ENCODE measurements around the gene VWC2L. TPM values are rescaled to one million over a fixed set of nuclear protein-coding genes. Genes with fewer than 3 reads are reported as not detected.

Gene VWC2L
- total RNA-seq, 1 donor: under 0.01 TPM

DNA sequence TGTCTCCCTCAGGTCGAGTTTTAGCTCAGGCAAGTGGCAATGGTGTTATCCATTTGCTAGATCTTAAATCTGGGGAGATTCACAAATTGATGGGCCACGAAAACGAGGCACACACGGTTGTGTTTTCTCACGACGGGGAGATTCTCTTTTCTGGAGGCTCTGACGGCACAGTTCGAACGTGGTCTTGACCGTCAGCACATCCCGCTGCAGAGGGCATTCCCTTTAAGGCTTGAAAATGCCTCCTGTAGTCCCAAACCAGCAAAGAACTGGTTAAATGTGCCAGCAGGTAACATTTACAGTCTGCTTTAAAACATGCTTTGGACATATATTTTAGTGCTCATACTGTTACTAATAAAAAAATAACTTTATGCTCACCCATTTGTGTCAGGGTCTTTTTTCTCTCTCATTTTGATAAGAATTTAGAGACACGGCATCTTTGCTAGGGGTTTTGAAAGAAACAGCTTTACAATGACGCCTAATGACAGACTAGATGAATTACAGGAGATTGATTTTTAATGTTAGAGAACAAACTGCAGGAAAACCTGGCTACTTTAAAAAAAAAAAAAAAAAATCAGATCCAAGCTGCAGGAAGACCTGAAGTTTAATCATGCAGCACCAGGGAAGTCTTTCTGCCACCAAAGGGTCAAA is 602 bp upstream of the VWC2L start:
- Histone ChIP-seq H3K4me3 (ENCODE audit: low read length) (no peak overlapping the region), H3K27me3 (ENCODE audit: insufficient read depth, low read length) (no peaks in the 10 kb centered on the region), H3K9me3 (ENCODE audit: low read depth, low read length) (no peaks in the 10 kb centered on the region), H3K4me1 (ENCODE audit: insufficient read depth, low read length) (no peaks in the 10 kb centered on the region)

DNA sequence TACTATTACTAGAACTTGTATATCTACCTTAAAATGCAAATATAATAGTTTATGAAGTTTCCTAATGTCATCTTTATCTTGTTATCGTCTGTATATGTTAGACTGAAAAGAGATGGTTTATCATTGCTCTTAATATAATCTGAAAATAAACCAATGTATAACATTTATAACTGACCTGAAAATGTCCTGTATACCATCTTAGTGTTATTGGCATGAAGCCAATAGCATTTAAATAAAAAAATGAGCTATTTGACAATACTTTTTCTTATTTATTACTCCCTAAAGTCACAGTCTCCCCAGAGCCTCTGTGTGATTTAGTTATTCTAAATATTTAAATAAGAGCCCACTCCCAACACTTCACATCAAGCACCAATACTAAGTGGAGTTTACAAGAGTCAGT is 1.8 kb downstream of the VWC2L start:
- Histone ChIP-seq H3K4me1 (ENCODE audit: insufficient read depth, low read length) (no peaks in the 10 kb centered on the region), H3K4me3 (ENCODE audit: low read length) (no peak overlapping the region), H3K27me3 (ENCODE audit: insufficient read depth, low read length) (no peaks in the 10 kb centered on the region), H3K9me3 (ENCODE audit: low read depth, low read length) (no peaks in the 10 kb centered on the region)

GRCh38 chr2:214436470-214436869 is 25.6 kb downstream of the VWC2L start:
- H3K27me3 ChIP-seq (ENCODE audit: insufficient read depth, low read length): no peaks in the 10 kb centered on the region
- no peaks in the 10 kb centered on the region for H3K4me1 ChIP-seq (ENCODE audit: insufficient read depth, low read length)
- H3K9me3 ChIP-seq (ENCODE audit: low read depth, low read length): no peaks in the 10 kb centered on the region
- H3K4me3 ChIP-seq (ENCODE audit: low read length): no peak overlapping the region

DNA sequence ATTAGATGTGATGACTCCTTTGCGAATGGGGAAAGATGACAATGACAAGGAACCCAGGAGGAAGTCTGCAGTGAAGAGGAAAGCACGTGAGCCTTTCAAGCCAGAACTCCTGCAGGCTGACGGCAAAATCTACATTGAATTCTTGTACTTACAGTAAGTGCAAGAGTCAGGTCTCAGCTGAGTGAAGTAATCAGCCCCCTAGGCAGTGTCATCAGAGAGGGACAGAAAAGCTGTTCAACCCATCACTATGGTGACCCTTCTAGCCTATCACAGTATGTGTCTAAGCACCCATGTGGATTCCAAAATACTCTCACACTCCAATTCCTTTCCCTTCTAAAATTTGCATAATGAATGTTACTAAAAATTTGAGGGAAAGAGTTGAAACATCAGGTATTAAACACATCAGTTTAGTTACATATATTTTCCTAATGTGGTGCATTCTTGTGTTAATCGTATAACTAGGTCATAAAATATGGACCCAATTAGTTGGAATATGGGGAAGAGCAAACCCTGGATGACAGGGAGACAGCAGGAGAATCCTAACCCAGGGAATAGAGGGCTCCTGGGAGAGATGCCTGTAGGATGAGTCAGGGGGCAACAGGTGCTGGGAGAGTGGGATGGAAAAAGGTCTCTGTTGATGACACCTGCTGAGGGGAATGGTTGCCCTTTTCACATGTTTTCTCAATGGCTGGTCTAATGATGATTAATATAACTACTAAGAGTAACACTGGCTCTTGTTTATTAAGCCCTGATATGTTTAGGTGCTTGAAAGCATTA is 39.5 kb downstream of the VWC2L start:
- Histone ChIP-seq H3K4me3 (ENCODE audit: low read length) (no peak overlapping the region), H3K27me3 (ENCODE audit: insufficient read depth, low read length) (no peaks in the 10 kb centered on the region), H3K4me1 (ENCODE audit: insufficient read depth, low read length) (no peaks in the 10 kb centered on the region), H3K9me3 (ENCODE audit: low read depth, low read length) (no peaks in the 10 kb centered on the region)

GRCh38 chr2:214451516-214452275 is 40.8 kb downstream of the VWC2L start:
- Histone ChIP-seq H3K4me1 (ENCODE audit: insufficient read depth, low read length) (no peaks in the 10 kb centered on the region), H3K9me3 (ENCODE audit: low read depth, low read length) (no peaks in the 10 kb centered on the region), H3K27me3 (ENCODE audit: insufficient read depth, low read length) (no peaks in the 10 kb centered on the region), H3K4me3 (ENCODE audit: low read length) (no peak overlapping the region)

DNA sequence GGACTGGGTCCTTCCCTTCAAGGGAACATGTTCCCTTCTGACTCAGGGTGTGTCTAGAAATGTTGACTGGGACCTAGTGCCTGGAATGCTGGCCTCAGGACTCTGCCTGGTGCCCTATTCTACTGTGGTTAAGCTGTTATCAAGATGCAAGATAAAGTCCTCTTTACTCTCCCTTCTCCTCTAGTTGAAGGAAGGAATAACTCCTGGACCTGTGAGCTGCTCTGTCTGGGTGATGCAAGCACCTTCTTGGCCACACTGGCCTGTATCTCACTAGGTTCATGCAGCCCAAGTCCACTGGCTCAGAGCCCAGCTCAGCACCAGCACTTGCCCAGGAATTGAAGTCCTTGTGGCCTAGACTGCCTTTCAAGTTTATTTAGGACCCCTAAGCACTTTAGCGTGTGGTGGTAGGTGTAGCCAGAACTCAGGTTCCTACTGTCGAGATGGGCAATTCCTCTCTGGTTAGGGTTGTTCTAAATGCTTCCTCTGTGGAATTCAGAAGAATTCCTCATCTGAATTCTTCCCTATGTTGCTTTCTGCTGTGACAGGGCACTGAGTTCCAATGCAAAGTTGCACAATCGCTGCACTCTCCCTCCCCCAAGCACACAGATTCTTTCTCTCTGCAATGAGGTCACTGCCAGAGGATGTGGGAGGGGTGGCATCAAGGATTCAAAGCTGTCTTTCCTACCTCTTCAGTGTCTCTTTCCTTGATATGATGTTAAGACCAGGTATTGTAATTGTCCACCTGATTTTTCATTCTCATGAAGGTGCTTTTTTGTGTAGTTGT is 54.7 kb downstream of the VWC2L start:
- no peaks in the 10 kb centered on the region for H3K27me3 ChIP-seq (ENCODE audit: insufficient read depth, low read length)
- H3K4me3 ChIP-seq (ENCODE audit: low read length): no peak overlapping the region
- H3K9me3 ChIP-seq (ENCODE audit: low read depth, low read length): peaks cover 4% of the 10 kb centered on the region
- no peaks in the 10 kb centered on the region for H3K4me1 ChIP-seq (ENCODE audit: insufficient read depth, low read length)

GRCh38 chr2:214469728-214470127 is 58.9 kb downstream of the VWC2L start:
- H3K27me3 ChIP-seq (ENCODE audit: insufficient read depth, low read length): no peaks in the 10 kb centered on the region
- no peaks in the 10 kb centered on the region for H3K9me3 ChIP-seq (ENCODE audit: low read depth, low read length)
- no peak overlapping the region for H3K4me3 ChIP-seq (ENCODE audit: low read length)
- no peaks in the 10 kb centered on the region for H3K4me1 ChIP-seq (ENCODE audit: insufficient read depth, low read length)

DNA sequence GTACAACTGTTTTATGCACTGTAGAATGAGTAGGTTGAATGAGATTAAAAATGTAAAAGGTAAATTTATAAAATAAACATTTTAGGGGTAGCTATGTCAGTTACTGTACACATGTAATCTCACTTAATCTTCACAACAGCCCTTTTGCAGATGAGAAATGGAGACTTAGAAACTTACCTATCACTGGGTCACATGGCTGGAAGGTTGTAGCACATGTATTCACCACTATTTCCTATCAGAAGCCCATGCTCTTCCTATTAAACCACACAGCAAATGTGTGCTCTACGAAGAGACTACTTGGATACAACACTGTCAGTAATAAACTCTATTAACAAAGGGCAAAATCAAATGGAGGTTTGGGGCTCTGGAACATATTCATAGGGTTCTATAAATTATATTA is 60.5 kb downstream of the VWC2L start:
- no peaks in the 10 kb centered on the region for H3K9me3 ChIP-seq (ENCODE audit: low read depth, low read length)
- no peaks in the 10 kb centered on the region for H3K27me3 ChIP-seq (ENCODE audit: insufficient read depth, low read length)
- no peaks in the 10 kb centered on the region for H3K4me1 ChIP-seq (ENCODE audit: insufficient read depth, low read length)
- H3K4me3 ChIP-seq (ENCODE audit: low read length): no peak overlapping the region

DNA sequence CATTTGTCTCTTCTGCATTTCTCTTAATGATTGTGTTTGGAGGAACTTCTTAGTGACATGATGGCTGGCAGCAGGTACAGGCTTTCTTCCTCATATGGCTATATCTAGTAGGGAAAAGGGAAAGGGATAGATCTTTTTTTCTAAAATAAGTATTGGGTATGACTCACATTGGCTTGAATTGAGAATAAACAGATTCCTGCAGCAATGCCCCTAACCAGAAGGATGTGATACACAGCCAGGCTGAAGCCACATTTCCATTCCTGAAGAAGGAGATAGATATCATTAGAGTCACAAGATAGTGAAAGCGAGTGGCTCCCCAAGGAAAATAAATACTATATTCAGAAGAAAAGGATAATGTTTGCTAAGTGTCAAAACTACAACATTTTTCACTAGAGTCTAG is 61.1 kb downstream of the VWC2L start:
- Histone ChIP-seq H3K4me3 (ENCODE audit: low read length) (no peak overlapping the region), H3K27me3 (ENCODE audit: insufficient read depth, low read length) (no peaks in the 10 kb centered on the region), H3K4me1 (ENCODE audit: insufficient read depth, low read length) (no peaks in the 10 kb centered on the region), H3K9me3 (ENCODE audit: low read depth, low read length) (no peaks in the 10 kb centered on the region)

GRCh38 chr2:214477305-214477704 is 66.5 kb downstream of the VWC2L start:
- no peaks in the 10 kb centered on the region for H3K9me3 ChIP-seq (ENCODE audit: low read depth, low read length)
- no peak overlapping the region for H3K4me3 ChIP-seq (ENCODE audit: low read length)
- H3K4me1 ChIP-seq (ENCODE audit: insufficient read depth, low read length): no peaks in the 10 kb centered on the region
- H3K27me3 ChIP-seq (ENCODE audit: insufficient read depth, low read length): no peaks in the 10 kb centered on the region

- H3K27me3 ChIP-seq (ENCODE audit: insufficient read depth, low read length): no peaks in the 10 kb centered on the region
- H3K4me1 ChIP-seq (ENCODE audit: insufficient read depth, low read length): no peaks in the 10 kb centered on the region
- H3K4me3 ChIP-seq (ENCODE audit: low read length): no peak overlapping the region
- H3K9me3 ChIP-seq (ENCODE audit: low read depth, low read length): no peaks in the 10 kb centered on the region
Observed at GRCh38 chr2:214481204-214481603, 70.3 kb downstream of the VWC2L start.

DNA sequence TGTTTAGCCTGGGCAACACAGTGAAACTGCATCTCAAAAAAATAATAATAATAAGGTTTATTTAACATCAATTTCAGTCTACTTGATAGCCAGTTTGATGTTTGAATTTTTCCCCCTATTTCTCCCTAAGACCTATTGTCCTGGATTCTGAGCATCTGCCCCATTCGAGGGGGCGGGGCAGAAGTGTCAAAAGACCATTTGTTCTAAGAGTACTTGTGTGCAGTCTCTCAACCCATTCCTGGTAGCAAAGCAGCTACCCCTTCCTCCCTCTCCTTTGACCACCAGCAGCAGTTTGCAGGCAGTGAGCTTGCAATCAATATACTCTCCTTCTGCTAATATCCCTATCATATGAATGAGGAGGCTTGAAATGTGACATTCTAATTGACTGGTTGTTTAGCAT is 71.9 kb downstream of the VWC2L start:
- Histone ChIP-seq H3K4me1 (ENCODE audit: insufficient read depth, low read length) (no peaks in the 10 kb centered on the region), H3K9me3 (ENCODE audit: low read depth, low read length) (no peaks in the 10 kb centered on the region)

GRCh38 chr2:214484239-214484638 is 73.4 kb downstream of the VWC2L start:
- Histone ChIP-seq H3K4me3 (ENCODE audit: low read length) (no peak overlapping the region), H3K27me3 (ENCODE audit: insufficient read depth, low read length) (no peaks in the 10 kb centered on the region), H3K9me3 (ENCODE audit: low read depth, low read length) (no peaks in the 10 kb centered on the region), H3K4me1 (ENCODE audit: insufficient read depth, low read length) (no peaks in the 10 kb centered on the region)

More for the DNA sequence above, 71.9 kb downstream of the VWC2L start:
- Histone ChIP-seq H3K27me3 (ENCODE audit: insufficient read depth, low read length) (no peaks in the 10 kb centered on the region), H3K4me3 (ENCODE audit: low read length) (no peak overlapping the region)

GRCh38 chr2:214484701-214485100 is 73.8 kb downstream of the VWC2L start:
- Histone ChIP-seq H3K4me1 (ENCODE audit: insufficient read depth, low read length) (no peaks in the 10 kb centered on the region), H3K4me3 (ENCODE audit: low read length) (no peak overlapping the region), H3K27me3 (ENCODE audit: insufficient read depth, low read length) (no peaks in the 10 kb centered on the region), H3K9me3 (ENCODE audit: low read depth, low read length) (no peaks in the 10 kb centered on the region)

GRCh38 chr2:214489181-214489580 is 78.3 kb downstream of the VWC2L start:
- no peaks in the 10 kb centered on the region for H3K9me3 ChIP-seq (ENCODE audit: low read depth, low read length)
- H3K4me1 ChIP-seq (ENCODE audit: insufficient read depth, low read length): no peaks in the 10 kb centered on the region
- H3K4me3 ChIP-seq (ENCODE audit: low read length): no peak overlapping the region
- H3K27me3 ChIP-seq (ENCODE audit: insufficient read depth, low read length): no peaks in the 10 kb centered on the region

Measured in mononuclear cell (primary cell).